HAP-1 (cell line): ENCODE measurements around the gene MLPH.

ENCODE experiments used
- DNase-seq, 2 experiments: peaks; one replicate each; pipeline ENCODE4 v3.0.0-alpha.2; 2016 to 2020; ENCODE audit warnings: low spot score in 2 of 2
- H3K27me3 ChIP-seq: fragments of 250-450 bp; sonication (Bioruptor Pico); 2 replicates; pipeline ENCODE4 v1.5.1; 2020; ENCODE audit warnings: low read depth, mild to moderate bottlenecking, moderate library complexity
- H3K36me3 ChIP-seq: fragments of 250-450 bp; sonication (Bioruptor Pico); replicated peaks from 2 replicates; pipeline ENCODE4 v1.5.1; 2020; ENCODE audit warnings: mild to moderate bottlenecking
- H3K4me1 ChIP-seq: fragments of 250-450 bp; sonication (Bioruptor Pico); 2 replicates; pipeline ENCODE4 v1.5.1; 2020; ENCODE audit warnings: mild to moderate bottlenecking
- H3K4me3 ChIP-seq: fragments of 250-450 bp; sonication (Bioruptor Pico); 2 replicates; pipeline ENCODE4 v1.5.1; 2020; ENCODE audit warnings: mild to moderate bottlenecking, moderate library complexity
- H3K9me3 ChIP-seq: fragments of 250-450 bp; sonication (Bioruptor Pico); 2 replicates; pipeline ENCODE4 v1.5.1; 2020; ENCODE audit warnings: mild to moderate bottlenecking, moderate library complexity
- in situ Hi-C: fragments of 300-500 bp; cut with MboI; formaldehyde crosslinking; loops from 3 replicates; pipeline ENCODE4 v1.14.3; 2020; ENCODE audit warnings: low sequenced_read_pairs, inconsistent platforms, mixed read lengths

MLPH gene

GRCh38 chr2:237486819-237487448, at the start of gene MLPH:
Gene MLPH (plus strand): TSS chr2:237487251. CDS start chr2:237493427, 6,176 bp downstream.
- H3K4me1 ChIP-seq = no peaks in the 10 kb centered on the region
- no peaks in the 10 kb centered on the region for H3K36me3 ChIP-seq
- H3K4me3 ChIP-seq = no peak within 1 kb of the TSS
- H3K27me3 ChIP-seq = peaks cover 20% of the 10 kb centered on the region
- peaks cover 5% of the 10 kb centered on the region; the same call in 1 of the 2 replicates for H3K9me3 ChIP-seq
- DNase-seq = no peak
- in situ Hi-C loops = no loop called here

GRCh38 chr2:237437566-237437965, 49.5 kb upstream of the MLPH start:
- Histone ChIP-seq H3K9me3 (no peaks in the 10 kb centered on the region), H3K36me3 (no peaks in the 10 kb centered on the region), H3K4me3 (no peak overlapping the region), H3K4me1 (no peaks in the 10 kb centered on the region), H3K27me3 (no peaks in the 10 kb centered on the region; the same call in 1 of the 2 replicates)
- in situ Hi-C loops = no loop called here
- DNase-seq = no peak

GRCh38 chr2:237438080-237438940, 48.7 kb upstream of the MLPH start:
- Histone ChIP-seq H3K36me3 (no peaks in the 10 kb centered on the region), H3K9me3 (no peaks in the 10 kb centered on the region), H3K4me3 (no peak overlapping the region), H3K27me3 (no peaks in the 10 kb centered on the region; the same call in 1 of the 2 replicates), H3K4me1 (no peaks in the 10 kb centered on the region)
- no peak for DNase-seq
- in situ Hi-C loops = no loop called here

GRCh38 chr2:237440819-237441281, 46.2 kb upstream of the MLPH start:
- Histone ChIP-seq H3K27me3 (no peaks in the 10 kb centered on the region; the same call in 1 of the 2 replicates), H3K4me1 (no peaks in the 10 kb centered on the region), H3K36me3 (no peaks in the 10 kb centered on the region), H3K4me3 (no peak overlapping the region), H3K9me3 (no peaks in the 10 kb centered on the region)
- DNase-seq = no peak
- in situ Hi-C loops = no loop called here

GRCh38 chr2:237441605-237442274, 45.3 kb upstream of the MLPH start:
- in situ Hi-C loops = no loop called here
- H3K36me3 ChIP-seq = no peaks in the 10 kb centered on the region
- no peak overlapping the region for H3K4me3 ChIP-seq
- H3K27me3 ChIP-seq = no peaks in the 10 kb centered on the region; the same call in 1 of the 2 replicates
- DNase-seq = no peak
- H3K9me3 ChIP-seq = no peaks in the 10 kb centered on the region
- H3K4me1 ChIP-seq = no peaks in the 10 kb centered on the region

GRCh38 chr2:237444071-237444470, 43.0 kb upstream of the MLPH start:
- no peaks in the 10 kb centered on the region for H3K9me3 ChIP-seq
- no peaks in the 10 kb centered on the region; the same call in 1 of the 2 replicates for H3K27me3 ChIP-seq
- H3K36me3 ChIP-seq = no peaks in the 10 kb centered on the region
- H3K4me1 ChIP-seq = no peaks in the 10 kb centered on the region
- in situ Hi-C loops = no loop called here
- H3K4me3 ChIP-seq = no peak overlapping the region
- DNase-seq = no peak

GRCh38 chr2:237445611-237446337, 41.3 kb upstream of the MLPH start:
- H3K4me1 ChIP-seq = no peaks in the 10 kb centered on the region
- H3K9me3 ChIP-seq = no peaks in the 10 kb centered on the region
- H3K4me3 ChIP-seq = no peak overlapping the region
- H3K27me3 ChIP-seq = no peaks in the 10 kb centered on the region; the same call in 1 of the 2 replicates
- DNase-seq = no peak
- in situ Hi-C loops = no loop called here
- no peaks in the 10 kb centered on the region for H3K36me3 ChIP-seq

- in situ Hi-C loops = no loop called here
- no peaks in the 10 kb centered on the region for H3K27me3 ChIP-seq
Measured at GRCh38 chr2:237446338-237446665, 40.7 kb upstream of the MLPH start.

GRCh38 chr2:237447496-237447895, 39.6 kb upstream of the MLPH start:
- no peaks in the 10 kb centered on the region for H3K9me3 ChIP-seq
- no peak overlapping the region for H3K4me3 ChIP-seq
- no peaks in the 10 kb centered on the region for H3K4me1 ChIP-seq
- H3K36me3 ChIP-seq = no peaks in the 10 kb centered on the region
- in situ Hi-C loops = no loop called here
- H3K27me3 ChIP-seq = no peaks in the 10 kb centered on the region
- no peak for DNase-seq

More at GRCh38 chr2:237446338-237446665, 40.7 kb upstream of the MLPH start:
- no peaks in the 10 kb centered on the region for H3K9me3 ChIP-seq
- H3K36me3 ChIP-seq = no peaks in the 10 kb centered on the region
- H3K4me3 ChIP-seq = no peak overlapping the region
- no peak for DNase-seq
- H3K4me1 ChIP-seq = no peaks in the 10 kb centered on the region

- H3K36me3 ChIP-seq = no peaks in the 10 kb centered on the region
- no peaks in the 10 kb centered on the region for H3K4me1 ChIP-seq
- DNase-seq = no peak
- in situ Hi-C loops = no loop called here
- H3K4me3 ChIP-seq = no peak overlapping the region
- no peaks in the 10 kb centered on the region for H3K27me3 ChIP-seq
- no peaks in the 10 kb centered on the region for H3K9me3 ChIP-seq
Measured at GRCh38 chr2:237448171-237448570, 38.9 kb upstream of the MLPH start.

- no peak for DNase-seq
- no peaks in the 10 kb centered on the region for H3K4me1 ChIP-seq
- H3K9me3 ChIP-seq = no peaks in the 10 kb centered on the region
- no peaks in the 10 kb centered on the region for H3K27me3 ChIP-seq
- in situ Hi-C loops = no loop called here
- H3K4me3 ChIP-seq = no peak overlapping the region
- H3K36me3 ChIP-seq = no peaks in the 10 kb centered on the region
Measured at GRCh38 chr2:237448626-237449025, 38.4 kb upstream of the MLPH start.

- no peak overlapping the region for H3K4me3 ChIP-seq
- DNase-seq = no peak
- H3K27me3 ChIP-seq = no peaks in the 10 kb centered on the region
- in situ Hi-C loops = no loop called here
- H3K36me3 ChIP-seq = no peaks in the 10 kb centered on the region
- no peaks in the 10 kb centered on the region for H3K4me1 ChIP-seq
- no peaks in the 10 kb centered on the region for H3K9me3 ChIP-seq
Measured at GRCh38 chr2:237449193-237449881, 37.7 kb upstream of the MLPH start.

- in situ Hi-C loops = no loop called here
- no peak for DNase-seq
- Histone ChIP-seq H3K9me3 (no peaks in the 10 kb centered on the region), H3K4me1 (no peaks in the 10 kb centered on the region), H3K36me3 (no peaks in the 10 kb centered on the region), H3K4me3 (no peak overlapping the region), H3K27me3 (no peaks in the 10 kb centered on the region)
Measured at GRCh38 chr2:237450108-237450507, 36.9 kb upstream of the MLPH start.
